Astrocyte of the cerebellum (primary cell): ENCODE measurements around the gene MGRN1.

Source experiments
- DNase-seq: peaks from one replicate; pipeline ENCODE4 v3.0.0-alpha.2; 2011; ENCODE audit warnings: low read depth
- H3K4me3 ChIP-seq: 2 replicates; pipeline ENCODE4 v1.5.1; 2011; ENCODE audit warnings: mild to moderate bottlenecking, low read depth, low read length, moderate library complexity
- CTCF ChIP-seq: IDR thresholded peaks from 2 replicates; pipeline ENCODE4 v1.5.1; 2012; ENCODE audit warnings: low read length, low read depth, moderate library complexity, mild to moderate bottlenecking; ENCODE audit errors: missing control alignments
- in situ Hi-C: cut with HindIII; loops from 2 replicates; pipeline ENCODE4 v1.10.0; 2017; ENCODE audit warnings: low sequenced_read_pairs

MGRN1 gene

GRCh38 chr16:4655801-4656200 lies 31.2 kb downstream of the MGRN1 start:
- DNase-seq: no peak
- TF ChIP-seq CTCF: no peak
- in situ Hi-C loops: no loop called here
- no peak overlapping the region for H3K4me3 ChIP-seq

DNA sequence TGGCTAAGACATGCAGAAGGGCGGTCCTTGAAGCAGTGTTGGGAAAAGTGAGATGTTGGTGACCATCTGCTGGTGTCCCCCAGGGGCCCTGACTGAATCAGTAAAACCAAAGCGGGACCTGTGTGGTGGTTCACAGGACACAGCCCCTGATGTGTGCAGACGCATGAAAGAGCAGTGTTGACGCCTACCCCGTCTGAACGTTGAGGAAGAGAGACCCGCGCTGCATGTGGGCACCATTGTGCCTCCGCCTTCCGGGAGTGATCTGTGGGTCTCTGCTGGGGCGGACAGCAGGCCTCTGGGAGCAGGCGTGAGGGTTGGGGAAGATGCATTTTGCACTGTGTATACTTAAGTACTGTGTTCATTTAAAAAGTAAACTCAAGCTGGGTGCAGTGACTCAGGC lies 31.6 kb downstream of the MGRN1 start:
- H3K4me3 ChIP-seq: no peak overlapping the region
- in situ Hi-C loops: no loop called here
- TF ChIP-seq CTCF: no peak
- no peak for DNase-seq

DNA sequence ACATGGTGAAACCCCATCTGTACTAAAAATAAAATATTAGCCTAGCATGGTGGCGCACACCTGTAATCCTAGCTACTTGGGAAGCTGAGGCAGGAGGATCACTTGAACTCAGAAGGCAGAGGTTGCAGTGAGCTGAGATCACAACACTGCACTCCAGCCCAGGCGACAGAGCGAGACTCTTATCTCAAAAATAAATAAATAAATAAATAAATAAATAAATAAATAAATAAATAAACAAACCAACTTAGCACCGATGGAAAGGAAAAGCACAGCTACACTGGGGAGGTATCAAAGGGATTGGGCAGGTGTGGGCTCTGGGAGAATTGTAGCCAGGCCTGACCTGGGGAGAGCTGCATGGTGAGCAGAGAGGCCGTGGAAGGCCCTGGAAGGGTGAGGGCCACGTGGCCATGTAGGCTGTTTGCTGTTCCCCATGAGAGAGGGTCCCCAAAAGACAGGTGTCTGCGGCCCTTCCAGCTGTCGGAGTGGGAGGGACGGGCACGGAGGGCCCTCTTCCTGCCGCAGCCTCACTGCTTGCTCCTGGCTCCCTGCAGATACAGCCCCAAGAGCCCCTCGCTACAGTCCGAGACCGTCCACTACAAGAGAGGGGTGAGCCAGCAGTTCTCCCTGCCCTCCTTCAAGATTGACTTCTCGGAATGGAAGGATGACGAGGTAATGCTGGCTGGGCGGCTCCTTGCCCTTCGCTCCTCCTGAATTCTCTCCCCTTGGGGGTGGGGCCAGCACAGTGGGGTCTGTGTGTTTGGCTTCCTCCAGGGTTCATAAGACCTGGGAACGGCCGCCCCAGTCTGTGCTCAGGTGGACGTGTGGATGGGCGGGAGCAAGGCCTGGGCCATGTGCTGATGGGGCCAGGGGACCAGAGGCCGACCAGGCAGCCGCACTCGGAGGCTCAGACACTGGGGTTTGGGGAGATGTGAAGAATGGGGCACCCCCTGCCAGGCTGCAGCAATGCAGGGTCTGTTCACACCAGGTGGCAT lies 32.4 kb downstream of the MGRN1 start:
- DNase-seq: no peak
- TF ChIP-seq CTCF: no peak
- H3K4me3 ChIP-seq: no peak overlapping the region
- in situ Hi-C loops: no loop called here

DNA sequence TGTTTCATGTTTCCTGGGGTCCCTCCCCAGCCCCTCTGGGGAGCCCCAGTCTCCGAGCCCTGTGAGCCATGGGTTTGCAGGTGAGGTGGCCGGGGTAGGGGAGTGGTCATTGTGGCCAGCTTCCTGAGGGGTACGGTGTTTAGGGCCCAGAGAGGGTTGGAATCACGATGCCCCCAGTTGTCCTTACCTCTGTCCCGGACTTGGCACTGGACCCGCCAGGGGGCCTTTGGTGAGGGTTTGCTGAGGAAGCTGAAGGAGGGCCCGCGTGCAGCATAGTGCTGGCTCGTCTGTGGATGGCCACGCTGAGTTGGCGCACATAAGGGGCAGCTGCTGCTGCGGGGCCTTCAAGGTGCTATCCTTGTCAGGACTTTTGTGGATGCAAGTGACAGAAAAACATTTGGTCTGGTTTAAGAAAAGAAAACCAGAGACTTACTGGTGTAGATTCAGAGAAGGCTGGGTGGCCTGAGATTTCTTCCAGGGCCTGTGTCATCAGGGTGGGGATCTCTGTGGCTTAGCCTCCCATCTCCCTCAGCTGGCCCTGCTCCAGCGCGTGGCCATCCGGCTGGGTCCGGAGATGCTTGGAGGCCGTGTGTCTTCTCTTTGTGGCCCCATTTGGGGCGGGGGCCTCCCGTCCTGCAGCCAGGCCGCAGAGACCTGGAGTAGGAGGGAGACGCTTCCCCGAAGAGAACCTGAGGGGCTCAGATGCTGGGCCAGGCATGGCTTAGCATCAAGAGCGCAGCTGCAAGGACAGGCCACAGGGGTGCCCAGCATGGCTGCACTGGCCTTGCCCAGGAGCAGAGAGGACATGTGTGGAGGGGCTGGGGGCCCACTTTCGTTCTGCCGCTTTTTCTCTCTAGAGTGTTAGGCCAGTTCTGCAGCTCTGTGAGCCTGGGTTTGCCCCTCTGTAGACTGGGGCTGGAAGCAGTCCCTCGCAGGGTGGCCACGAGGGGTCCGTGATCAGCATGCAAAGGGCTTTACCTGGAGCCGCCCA lies 35.0 kb downstream of the MGRN1 start:
- in situ Hi-C loops: no loop called here
- no peak overlapping the region for H3K4me3 ChIP-seq
- no peak for DNase-seq
- no peak for TF ChIP-seq CTCF

DNA sequence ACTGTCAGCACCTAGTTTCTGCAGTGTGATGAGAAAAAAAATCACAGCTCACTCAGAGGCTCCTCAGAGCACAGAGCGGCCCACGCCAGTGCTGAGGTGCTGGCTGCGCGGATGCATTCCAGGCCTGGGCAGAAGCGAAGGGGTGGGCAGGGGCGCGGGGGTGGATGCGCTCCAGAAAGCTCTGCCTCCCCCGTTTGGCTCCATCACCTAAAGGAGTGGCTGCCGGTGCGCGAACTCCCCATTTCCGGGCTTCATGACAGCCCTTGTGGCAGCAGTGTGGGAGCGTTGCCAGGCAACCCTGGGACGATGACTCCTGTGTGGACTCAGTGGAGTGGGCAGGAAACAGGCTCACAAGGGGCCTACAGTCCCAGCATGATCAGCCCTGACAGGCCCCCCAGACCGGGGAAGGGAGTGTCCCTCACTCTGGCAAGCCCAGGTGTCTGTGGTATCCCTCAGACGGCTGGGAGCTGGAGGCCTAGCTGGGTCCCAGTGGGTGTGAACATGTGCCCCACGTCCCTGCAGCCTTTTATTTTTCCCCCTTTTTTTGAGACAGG lies 35.9 kb downstream of the MGRN1 start:
- no peak for TF ChIP-seq CTCF
- in situ Hi-C loops: no loop called here
- no peak overlapping the region for H3K4me3 ChIP-seq

GRCh38 chr16:4661661-4662060 lies 37.0 kb downstream of the MGRN1 start:
- in situ Hi-C loops: no loop called here
- no peak overlapping the region for H3K4me3 ChIP-seq
- peak; percentile 23 for DNase-seq
- no peak for TF ChIP-seq CTCF

More for the DNA sequence above, 35.9 kb downstream of the MGRN1 start:
- peak; percentile 11 for DNase-seq
